Endothelial cell of umbilical vein (primary cell): ENCODE data around the gene B9D2. TPM values are rescaled to one million over a fixed set of nuclear protein-coding genes. Genes with fewer than 3 reads are reported as not detected.

ENCODE experiments used
- BruUV-seq: library from RNA; stranded (reverse); fragments of 400-500 nt; replicated peaks from 2 replicates; lab custom pipeline; 2021; lab: Mats Ljungman, UMichigan
- CTCF ChIA-PET: fragments of 300-600, 350-600 bp; sonication (Branson Sonifier 250); formaldehyde crosslinking; loops from one replicate; lab custom pipeline; 2021; ENCODE audit warnings: antibody characterized with exemption, inconsistent platforms; lab: Charles Lee
- POLR2A ChIA-PET: fragments of 300-600, 350-600 bp; sonication (Branson Sonifier 250); formaldehyde crosslinking; loops from one replicate; lab custom pipeline; 2021; ENCODE audit warnings: antibody characterized with exemption, inconsistent platforms; lab: Charles Lee
- DNase-seq: peaks from one replicate; pipeline ENCODE4 v3.0.0-alpha.2; 2011; ENCODE audit warnings: low read depth, low spot score
- FAIRE-seq: peaks from 2 replicates; lab custom pipeline; 2011; peaks lifted over from hg19 to GRCh38; lab: Jason Lieb, UNC
- H2AFZ ChIP-seq: 2 replicates; pipeline ENCODE4 v1.6.0; 2012; ENCODE audit warnings: low read depth, low read length, control low read depth, inconsistent platforms
- H3K27ac ChIP-seq: 2 replicates; pipeline ENCODE4 v1.5.1; 2011; ENCODE audit warnings: low read depth, mild to moderate bottlenecking, control low read depth, low read length, moderate library complexity; ENCODE audit not compliant: insufficient read depth
- H3K27me3 ChIP-seq, 2 experiments: 2 replicates each; pipeline versions ENCODE4 v1.6.0 to v1.6.1; 2011; ENCODE audit warnings: low read length in 2 of 2, mixed read lengths in 1 of 2; ENCODE audit not compliant: control insufficient read depth in 2 of 2, insufficient read depth in 2 of 2
- H3K36me3 ChIP-seq, 2 experiments: 2 replicates in 1 of 2; 3 replicates in 1 of 2; pipeline ENCODE4 v1.5.1; 2011; ENCODE audit warnings: low read length in 2 of 2, mild to moderate bottlenecking in 1 of 2, moderate library complexity in 1 of 2; ENCODE audit not compliant: control insufficient read depth in 2 of 2, insufficient read depth in 2 of 2; ENCODE audit errors: extremely low read depth in 1 of 2
- H3K4me1 ChIP-seq: 3 replicates; pipeline ENCODE4 v1.5.1; 2011; ENCODE audit warnings: mild to moderate bottlenecking, low read length; ENCODE audit not compliant: control insufficient read depth, insufficient read depth; ENCODE audit errors: extremely low read depth
- H3K4me2 ChIP-seq: 2 replicates; pipeline ENCODE4 v1.6.1; 2011; ENCODE audit warnings: low read length, control low read depth, mixed read lengths; ENCODE audit not compliant: insufficient read depth
- H3K4me3 ChIP-seq, 3 experiments: fragments of 200-600 bp in 1 of 3; sonication (generic), shearing (Covaris generic) in 1 of 3; replicated peaks in 1 of 3; 2 replicates each; pipeline ENCODE4 v1.5.1; 2011 to 2016; ENCODE audit warnings: control low read depth in 3 of 3, low read length in 3 of 3, mild to moderate bottlenecking in 2 of 3, inconsistent platforms in 1 of 3, low read depth in 1 of 3, moderate library complexity in 1 of 3; ENCODE audit not compliant: insufficient read depth in 1 of 3
- H3K79me2 ChIP-seq: 2 replicates; pipeline ENCODE4 v1.6.0; 2012; ENCODE audit warnings: low read length, inconsistent platforms; ENCODE audit not compliant: control insufficient read depth, insufficient read depth
- H3K9ac ChIP-seq: replicated peaks from 2 replicates; pipeline ENCODE3; 2011; ENCODE audit warnings: low read length, control low read depth; ENCODE audit not compliant: insufficient read depth; ENCODE audit errors: extremely low read depth
- H3K9me1 ChIP-seq: replicated peaks from 3 replicates; pipeline ENCODE4 v1.6.0; 2011; ENCODE audit warnings: mild to moderate bottlenecking, low read length; ENCODE audit not compliant: control insufficient read depth, insufficient read depth; ENCODE audit errors: extremely low read depth
- H3K9me3 ChIP-seq: replicated peaks from 2 replicates; pipeline ENCODE4 v1.5.1; 2012; ENCODE audit warnings: low read length, inconsistent platforms; ENCODE audit not compliant: control insufficient read depth, insufficient read depth
- H4K20me1 ChIP-seq: replicated peaks from 2 replicates; pipeline ENCODE3; 2011; ENCODE audit warnings: mild to moderate bottlenecking, low read length; ENCODE audit not compliant: control insufficient read depth, insufficient read depth; ENCODE audit errors: extremely low read depth
- CTCF ChIP-seq, 2 donors: IDR thresholded peaks; 1 replicate in 1 of 2; 2 replicates in 1 of 2; pipeline ENCODE4 v1.5.1; 2011; ENCODE audit warnings: low read length in 2 of 2, mild to moderate bottlenecking in 2 of 2, moderate library complexity in 2 of 2, control low read depth in 1 of 2, inconsistent platforms in 1 of 2, low read depth in 1 of 2; ENCODE audit not compliant: insufficient read depth in 1 of 2; ENCODE audit errors: extremely low read depth in 1 of 2
- EZH2 ChIP-seq: IDR thresholded peaks from 2 replicates; pipeline ENCODE4 v1.6.1; 2012; ENCODE audit warnings: borderline replicate concordance, low read depth, mild to moderate bottlenecking, moderate library complexity, low read length, inconsistent platforms; ENCODE audit not compliant: severe bottlenecking
- FOS ChIP-seq: IDR thresholded peaks from 2 replicates; pipeline ENCODE4 v1.6.1; 2011; ENCODE audit warnings: mild to moderate bottlenecking, low read length, moderate library complexity, borderline replicate concordance; ENCODE audit not compliant: insufficient read depth
- GATA2 ChIP-seq: IDR thresholded peaks from 2 replicates; pipeline ENCODE4 v1.7.0; 2011; ENCODE audit warnings: low read depth, mild to moderate bottlenecking, moderate library complexity, mixed read lengths, low read length; ENCODE audit not compliant: insufficient read length, insufficient read depth
- JUN ChIP-seq: IDR thresholded peaks from 2 replicates; pipeline ENCODE4 v1.6.1; 2011; ENCODE audit warnings: borderline replicate concordance, low read depth; ENCODE audit not compliant: insufficient read length, insufficient read depth
- MYC ChIP-seq: IDR thresholded peaks from one replicate; pipeline ENCODE4 v1.6.1; 2011; ENCODE audit warnings: mild to moderate bottlenecking, low read depth, low read length
- POLR2A ChIP-seq: IDR thresholded peaks from 2 replicates; pipeline ENCODE4 v1.6.1; 2012; ENCODE audit warnings: low read depth, mild to moderate bottlenecking, control low read depth, low read length
- POLR2AphosphoS5 ChIP-seq: IDR thresholded peaks from 2 replicates; pipeline ENCODE4 v1.6.1; 2012; ENCODE audit warnings: low read depth, mild to moderate bottlenecking, control low read depth, low read length, moderate library complexity; ENCODE audit not compliant: insufficient read depth
- dilution Hi-C: fragments of 300-500 bp; cut with MboI; formaldehyde crosslinking; loops from one replicate; pipeline ENCODE4 v1.15.0; 2019; ENCODE audit warnings: low sequenced_read_pairs; ENCODE audit not compliant: extremely low pct_ligation_motif_present
- intact Hi-C: fragments of 100-400 bp; cut with micrococcal nuclease; formaldehyde crosslinking; loops from one replicate; pipeline ENCODE4 v1.10.0; 2022
- polyA plus RNA-seq, 4 experiments: library from polyadenylated mRNA; depleted of rRNA in 3 of 4; stranded (reverse) in 3 of 4; unstranded in 1 of 4; fragments of >200 nt; gene quantifications; 2 replicates each; pipeline versions ENCODE4 v1.2.1 to v1.2.3, GENCODE V29; 2011 to 2012; ENCODE audit warnings: missing spikeins in 1 of 4
- total RNA-seq: library from RNA; stranded (reverse); gene quantifications from 2 replicates; pipeline ENCODE4 v1.2.3, GENCODE V29; 2021
- TF ChIP-seq, protein P1 (sequence below): IDR thresholded peaks from 2 replicates; pipeline ENCODE4 v1.6.1; 2011; ENCODE audit not compliant: insufficient read depth, insufficient read length

The B9D2 gene
- total and polyA plus RNA-seq, 2 donors (not counting 3 experiments of a cell fraction or from before 2014, with no cell fraction given) = 12.2 to 23.9 TPM

DNA sequence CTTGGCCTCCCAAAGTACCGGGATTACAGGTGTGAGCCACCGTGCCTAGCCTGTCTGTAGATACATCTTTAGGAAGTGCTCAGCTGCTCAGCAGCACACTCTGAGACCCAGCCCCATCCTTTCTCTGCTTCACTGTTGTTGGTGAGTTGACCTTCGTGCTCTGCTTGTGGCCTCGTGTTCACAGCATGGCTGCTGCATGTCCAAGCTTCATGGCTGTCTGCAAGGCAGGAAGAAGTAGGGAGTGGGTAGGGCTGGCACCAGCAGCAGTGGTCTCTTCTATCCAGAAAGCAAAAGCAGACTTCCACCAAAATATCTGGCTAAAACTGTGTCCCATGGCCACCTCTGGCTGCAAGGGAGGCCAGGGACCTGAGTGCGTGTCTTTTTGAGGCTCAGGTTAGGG, 49.0 kb upstream of the B9D2 start:
- H3K27ac ChIP-seq = no peak overlapping the region
- no peak overlapping the region for H3K9ac ChIP-seq
- H3K4me2 ChIP-seq = no peak overlapping the region
- H3K9me3 ChIP-seq = no peaks in the 10 kb centered on the region
- ChIA-PET CTCF (interaction anchor here (0.6 kb wide), 1 partner anchor 21 kb away, joined by 4 read pairs; no protein-coding TSS in a partner anchor), POLR2A (no interaction called here)
- H3K36me3 ChIP-seq = peaks cover 0 to 23% of the 10 kb centered on the region in 2 experiments
- no peaks in the 10 kb centered on the region for H3K4me1 ChIP-seq
- dilution Hi-C loops = no loop called here
- no TSS peak for BruUV-seq
- no peaks in the 10 kb centered on the region for H3K9me1 ChIP-seq
- TF ChIP-seq MYC (no peak), EZH2 (no peak), POLR2AphosphoS5 (no peak), FOS (no peak), POLR2A (no peak), JUN (no peak), CTCF (IDR thresholded peaks at IDR 0.05; ENCODE audit: extremely low read depth in 1 of 2, insufficient read depth in 1 of 2, low read depth in 1 of 2, low read length in 2 of 2) (no peak), GATA2 (no peak)
- TF ChIP-seq, protein P1, sequence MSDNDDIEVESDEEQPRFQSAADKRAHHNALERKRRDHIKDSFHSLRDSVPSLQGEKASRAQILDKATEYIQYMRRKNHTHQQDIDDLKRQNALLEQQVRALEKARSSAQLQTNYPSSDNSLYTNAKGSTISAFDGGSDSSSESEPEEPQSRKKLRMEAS = no peak
- FAIRE-seq (no peak), DNase-seq (no peak)
- no peak overlapping the region for H2AFZ ChIP-seq
- H4K20me1 ChIP-seq = no peaks in the 10 kb centered on the region
- H3K4me3 ChIP-seq = no peak overlapping the region
- intact Hi-C loops = no loop called here
- no peaks in the 10 kb centered on the region for H3K27me3 ChIP-seq
- no peaks in the 10 kb centered on the region for H3K79me2 ChIP-seq
